UCSD-AML1 (cell line): Measurements from ENCODE around the gene NUDT14.

ENCODE experiments used
- DNase-seq: peaks from one replicate; lab custom pipeline; 2025; ENCODE audit not compliant: unreplicated experiment; lab: John Stamatoyannopoulos, UW

The NUDT14 gene

DNA sequence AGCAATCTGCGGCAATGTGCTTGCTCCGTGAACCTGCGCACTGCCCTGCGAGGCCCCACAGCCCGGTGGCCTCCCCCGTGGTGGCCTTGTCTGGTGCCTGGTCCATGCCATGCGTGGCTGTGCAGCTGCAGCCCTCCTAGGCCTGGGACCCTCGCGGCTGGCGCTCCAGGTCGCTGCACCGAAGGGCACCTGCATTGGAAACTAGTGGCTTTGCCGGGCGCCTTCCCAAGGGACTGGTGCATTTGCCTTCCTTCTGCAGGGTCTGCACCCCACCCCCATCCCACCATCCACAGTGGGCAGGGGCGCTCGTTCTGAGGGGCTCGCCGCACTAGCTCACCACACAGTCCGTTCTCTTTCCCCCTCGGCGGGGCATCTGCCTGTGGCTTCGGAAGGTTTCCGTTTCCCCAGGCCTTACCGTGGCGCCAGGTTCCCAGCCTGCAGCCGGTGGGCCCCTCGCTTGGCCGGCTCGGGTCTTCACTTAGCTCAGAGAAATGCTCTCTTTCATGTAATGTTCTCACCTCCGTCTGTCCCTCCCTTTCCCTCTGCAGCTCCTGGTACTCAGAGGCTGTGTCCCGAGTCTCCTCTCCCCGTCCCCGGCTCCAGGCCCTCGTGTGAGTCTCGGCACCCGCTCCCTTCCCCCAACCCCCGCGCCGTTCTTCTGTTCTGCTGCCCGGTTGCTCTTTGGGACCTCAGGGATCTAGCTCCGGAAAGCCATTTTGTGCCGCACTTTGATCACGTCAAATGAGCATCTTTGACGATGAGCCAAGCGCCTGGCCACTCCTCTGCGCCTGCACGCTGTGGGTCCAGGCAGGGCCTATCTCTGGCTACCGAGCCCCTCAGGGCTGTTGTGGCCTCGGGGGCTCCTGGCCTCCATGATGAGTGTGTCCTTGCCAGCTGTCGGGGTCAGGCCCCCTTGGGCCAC lies 44.5 kb downstream of the NUDT14 start:
- DNase-seq: no peak

DNA sequence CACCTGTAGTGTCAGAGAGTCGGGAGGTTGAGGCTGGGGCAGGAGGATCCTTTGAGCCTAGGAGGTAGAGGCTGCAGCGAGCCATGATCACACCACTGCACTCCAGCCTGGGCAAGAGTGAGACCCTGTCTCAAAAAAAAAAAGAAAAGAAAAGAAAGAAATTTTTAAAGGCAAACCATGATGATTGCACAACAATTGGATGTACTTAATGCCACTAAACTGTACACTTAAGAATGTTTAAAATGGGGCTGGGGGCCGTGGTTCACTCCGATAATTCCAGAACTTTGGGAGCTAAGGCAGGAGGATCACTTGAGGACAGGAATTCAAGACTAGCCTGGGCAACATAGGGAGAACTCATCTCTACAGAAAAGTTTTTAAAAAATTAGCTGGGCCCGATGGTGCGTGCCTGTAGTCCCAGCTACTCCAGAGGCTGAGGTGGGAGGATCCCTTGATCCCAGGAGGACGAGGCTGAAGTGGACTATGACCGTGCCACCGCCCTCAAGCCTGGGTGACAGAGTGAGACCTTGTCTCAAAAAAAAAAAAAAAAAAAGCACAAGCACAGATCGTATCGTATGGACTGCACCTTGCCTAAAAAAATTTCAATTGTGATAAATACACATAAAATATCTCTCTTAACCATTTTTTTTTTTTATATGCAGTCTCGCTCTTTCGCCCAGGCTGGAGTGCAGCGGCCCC lies 45.3 kb downstream of the NUDT14 start:
- DNase-seq: no peak

DNA sequence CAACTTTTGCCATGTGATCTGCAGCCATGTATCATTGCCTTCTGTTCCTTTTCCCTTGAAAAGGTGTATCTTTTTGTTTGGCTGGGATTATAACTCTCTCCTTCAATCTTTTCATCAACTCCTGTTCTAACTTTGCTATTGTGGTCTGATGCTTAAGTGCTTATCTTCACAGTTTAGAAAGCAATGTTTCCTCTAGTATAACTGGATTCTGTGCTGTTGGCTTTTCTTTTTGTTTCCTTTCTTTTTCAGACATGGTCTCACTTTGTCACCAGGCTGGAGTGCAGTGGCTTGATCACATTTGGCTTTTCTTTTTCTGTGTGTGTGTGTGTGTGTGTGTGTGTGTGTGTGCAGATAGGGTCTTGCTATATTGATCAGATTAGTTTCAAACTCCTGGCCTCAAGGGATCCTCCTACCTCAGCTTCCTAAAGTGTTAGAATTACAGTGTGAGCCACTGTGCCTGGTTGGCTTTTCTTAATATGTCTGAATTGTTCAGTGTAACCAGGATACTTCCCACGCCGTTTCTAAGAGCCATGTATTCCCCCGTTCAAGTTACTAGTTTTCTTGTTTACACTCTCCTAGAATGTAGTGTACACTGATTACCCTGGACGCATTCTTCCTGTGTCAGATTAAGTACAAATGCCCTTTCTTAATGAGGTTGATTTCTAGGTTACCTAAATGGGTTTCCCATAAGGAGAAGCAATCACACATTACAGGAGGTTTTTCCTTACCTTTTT lies 48.0 kb downstream of the NUDT14 start:
- no peak for DNase-seq

DNA sequence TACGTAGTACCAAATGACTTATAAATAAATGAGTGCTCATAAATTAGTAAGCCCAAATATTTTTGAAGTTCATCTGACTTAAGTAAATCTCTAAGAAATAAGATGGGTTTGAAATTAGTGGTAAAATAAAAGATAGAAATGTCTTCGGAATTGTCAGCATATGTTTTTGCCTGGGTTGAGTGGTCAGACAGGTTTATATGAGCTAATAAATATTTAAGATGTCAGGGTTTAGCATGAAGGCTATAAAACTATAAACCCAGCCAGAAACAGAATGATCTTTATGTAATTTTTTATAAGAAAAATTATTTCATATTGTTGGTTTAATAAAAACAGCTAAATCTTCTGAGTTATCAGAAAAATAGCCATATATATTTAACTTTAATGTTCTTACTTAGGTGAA lies 49.9 kb downstream of the NUDT14 start:
- DNase-seq: no peak

DNA sequence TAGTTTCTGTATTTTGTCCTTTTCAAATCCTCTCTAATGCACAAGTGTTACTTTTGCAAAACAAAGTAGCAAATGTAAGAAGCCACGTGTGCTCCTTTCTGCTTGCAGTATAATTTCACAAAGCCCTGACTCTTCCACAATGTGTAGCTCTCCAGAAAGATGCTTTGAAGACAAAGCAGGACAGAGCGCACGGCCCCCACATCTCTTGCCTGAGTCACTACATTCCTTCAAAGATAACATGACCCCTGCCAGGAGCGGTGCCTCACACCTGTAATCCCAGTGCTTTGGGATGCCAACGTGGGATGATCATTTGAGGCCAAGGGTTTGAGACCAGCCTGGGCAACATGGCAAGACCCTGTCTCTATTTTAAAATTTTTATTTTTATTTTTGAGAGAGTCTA lies 53.1 kb downstream of the NUDT14 start:
- DNase-seq: no peak

DNA sequence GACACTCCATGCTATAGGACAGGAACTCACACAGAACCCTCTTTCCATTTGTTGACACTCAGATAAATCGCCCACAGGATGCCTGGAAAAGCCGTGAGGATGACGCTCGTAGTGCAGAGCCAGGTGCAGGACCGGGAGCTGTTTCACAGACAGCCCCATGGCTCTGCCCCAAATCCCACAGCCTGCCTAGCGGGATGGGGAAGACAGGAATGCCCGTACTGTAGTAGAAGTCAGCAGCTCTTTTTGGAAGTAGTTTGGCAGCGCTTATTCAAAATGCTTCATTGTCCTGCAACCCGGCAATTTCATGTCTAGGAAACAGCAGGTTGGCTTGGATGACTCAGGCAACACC lies 54.2 kb downstream of the NUDT14 start:
- no peak for DNase-seq

DNA sequence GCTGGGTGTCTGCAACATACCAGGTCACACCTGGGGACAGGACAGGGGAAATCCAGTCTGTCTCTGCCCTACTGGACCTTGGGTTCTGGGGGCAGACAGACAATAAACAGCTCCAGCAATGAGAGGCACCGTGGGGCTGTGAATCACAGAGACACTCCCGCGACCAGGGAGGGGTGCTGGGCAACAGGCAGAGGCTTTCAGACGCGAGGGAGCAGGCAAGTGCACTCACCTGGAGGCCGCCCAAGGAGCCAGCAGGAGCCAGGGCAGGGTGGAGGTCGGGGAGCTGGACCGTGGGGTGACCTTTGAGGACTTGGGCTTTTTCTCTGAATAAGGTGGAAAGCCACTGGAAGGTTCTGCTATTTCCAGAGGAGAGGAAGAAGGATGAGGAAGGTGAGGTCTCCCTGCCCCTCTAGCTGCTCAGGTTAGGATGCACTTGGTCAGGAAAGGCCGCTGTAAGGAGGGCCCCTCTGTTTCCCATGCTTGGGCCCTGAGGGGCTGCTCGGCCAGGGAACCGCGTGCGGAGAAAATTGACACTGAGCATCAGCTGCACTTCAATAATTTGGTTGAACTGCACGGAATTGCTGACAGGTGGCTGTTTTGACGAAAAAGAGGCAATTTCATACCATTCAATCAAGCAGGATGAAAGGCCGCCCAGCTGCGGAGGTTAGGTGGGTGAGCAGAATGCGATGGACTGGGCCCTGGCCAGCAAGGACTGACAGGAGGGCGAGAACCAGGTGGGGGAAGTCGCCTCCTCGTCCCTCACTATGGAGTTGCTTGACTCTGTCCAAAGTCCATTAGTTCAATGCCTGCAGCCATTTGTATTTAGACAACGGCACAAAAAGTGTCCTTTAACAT lies 54.8 kb downstream of the NUDT14 start:
- DNase-seq: no peak

DNA sequence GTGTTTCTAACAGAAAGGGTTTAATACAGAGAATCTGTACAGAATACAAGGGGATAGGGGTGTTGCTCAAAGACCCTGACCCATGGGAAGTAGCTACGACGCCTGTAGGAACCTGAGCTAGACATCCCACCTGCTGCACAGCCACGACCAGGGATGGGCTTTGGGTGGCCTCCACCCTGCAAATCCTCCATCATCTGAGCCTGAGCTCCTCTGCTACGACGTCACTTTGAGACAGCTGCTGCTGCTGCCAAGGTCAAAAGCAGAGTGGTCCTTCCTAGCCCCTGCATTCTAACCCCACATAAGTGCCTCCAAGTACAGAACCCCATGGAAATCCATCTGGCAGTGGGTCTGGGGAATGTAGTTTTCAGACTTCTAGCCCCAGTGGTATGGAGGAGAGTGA lies 56.3 kb downstream of the NUDT14 start:
- no peak for DNase-seq

DNA sequence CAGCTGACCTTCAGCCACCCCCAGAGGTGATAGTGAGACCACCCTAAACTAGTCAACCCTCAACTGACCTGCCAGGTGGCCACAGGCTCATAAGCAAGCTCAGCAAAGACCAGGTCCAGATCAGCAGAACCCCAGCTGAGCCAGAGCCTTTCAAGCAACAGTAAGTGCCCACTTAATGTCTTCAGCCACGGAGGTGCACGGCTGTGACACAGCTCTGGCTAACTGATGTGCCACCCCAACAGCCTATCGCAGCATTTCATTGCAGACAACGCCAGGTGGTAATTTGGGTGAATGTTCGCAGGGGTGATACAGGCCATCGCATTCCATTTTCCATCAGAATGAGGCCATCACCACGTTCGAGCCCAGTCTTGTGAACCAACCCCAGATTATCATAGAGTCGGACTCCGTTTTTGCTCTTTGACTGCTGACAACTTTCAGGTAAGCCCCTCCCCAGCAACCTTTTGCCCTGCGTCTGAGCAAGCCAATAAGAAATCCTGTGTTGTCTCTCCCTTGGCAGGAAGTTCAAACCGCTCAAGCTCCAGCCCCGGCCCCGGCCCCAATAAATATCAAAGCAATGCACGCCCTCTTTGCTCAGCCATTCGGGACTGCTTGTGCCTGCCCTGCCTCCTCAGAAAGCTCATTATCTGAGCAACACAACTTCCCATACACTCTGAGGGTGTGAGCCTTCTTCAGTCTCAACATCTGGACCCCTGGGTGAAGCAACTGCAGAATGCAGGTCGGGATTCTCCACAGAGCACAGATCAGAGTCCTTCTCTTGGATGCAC lies 56.9 kb downstream of the NUDT14 start:
- DNase-seq: no peak

DNA sequence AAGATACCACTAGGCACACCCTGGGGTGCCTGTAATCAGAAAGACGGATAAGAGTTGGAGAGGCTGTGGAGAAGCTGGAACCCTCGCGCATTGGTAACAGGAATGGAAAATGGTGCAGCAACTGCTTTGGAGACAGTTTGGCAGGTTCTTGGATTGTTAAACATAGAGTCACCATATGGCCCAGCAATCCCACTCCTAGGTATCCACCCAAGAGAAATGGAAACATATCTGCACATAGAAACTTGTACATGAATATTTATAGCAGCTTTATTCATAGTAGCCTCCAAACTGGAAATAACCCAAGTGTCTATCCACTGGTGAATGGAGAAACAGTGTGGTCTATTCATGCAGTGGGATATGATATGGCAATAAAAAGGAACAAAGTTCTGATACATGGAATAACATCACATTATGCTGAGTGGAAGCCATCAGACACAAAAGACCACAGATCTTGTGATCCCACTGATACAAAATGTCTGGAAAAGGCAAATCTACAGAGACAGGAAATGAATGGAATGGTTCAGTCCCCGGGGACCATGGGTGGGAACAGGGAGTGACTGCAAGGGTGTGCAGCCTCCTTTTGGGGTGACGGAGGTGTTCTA lies 57.9 kb downstream of the NUDT14 start:
- no peak for DNase-seq
